Fibroblast of skin of scalp (primary cell): ENCODE results near the gene PHF19. TPM values are rescaled to one million over a fixed set of nuclear protein-coding genes. Genes with fewer than 3 reads are reported as not detected.
A peak's percentile ranks its signal among the peaks of the same experiment; 100 is the strongest.

ENCODE experiments used
- DNase-seq: peaks from one replicate; pipeline ENCODE4 v3.0.0-alpha.2; 2013
- polyA plus RNA-seq, 2 experiments: library from polyadenylated mRNA; unstranded; fragments of 120-200 nt; gene quantifications; one replicate each; pipeline ENCODE4 v1.2.1, GENCODE V29; 2013; ENCODE audit not compliant: insufficient read length in 2 of 2

The PHF19 gene
- 34.8 TPM for polyA plus RNA-seq (2013, experiment 1 of 2; ENCODE audit: insufficient read length)
- polyA plus RNA-seq (2013, experiment 2 of 2; ENCODE audit: insufficient read length): 34.2 TPM

DNA sequence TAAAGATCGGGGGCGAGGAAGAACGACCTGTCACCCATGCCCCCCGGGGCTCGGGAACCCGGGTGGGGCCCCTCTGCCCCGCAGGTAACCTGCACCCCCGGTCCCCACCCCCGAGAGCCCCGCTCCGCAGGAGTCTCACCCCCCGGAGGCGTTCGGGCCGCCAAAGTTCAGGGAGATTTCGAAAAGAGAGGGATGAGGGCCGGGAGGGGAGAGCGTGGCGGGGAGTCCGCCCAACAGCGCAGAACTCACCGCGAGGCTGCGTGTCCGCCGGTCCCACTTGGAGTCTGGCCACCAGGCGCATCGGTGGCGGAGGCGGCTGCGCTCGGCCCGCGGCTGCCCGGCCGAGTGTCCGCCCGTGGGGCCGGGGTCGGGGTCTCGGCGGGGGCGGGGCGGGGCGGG lies at the start of gene PHF19:
PHF19 (minus strand) TSS at position 347 of the 399 bp plus-strand sequence. CDS start 2,447 bp downstream, outside the sequence.
- peak; percentile 35 for DNase-seq

GRCh38 chr9:120926397-120926928 lies 49.5 kb upstream of the PHF19 start, which contains the start of gene TRAF1:
Gene TRAF1 (minus strand): TSS chr9:120926796. CDS start chr9:120926075, 721 bp downstream.
- DNase-seq: no peak

- DNase-seq: peak; percentile 84
Observed at GRCh38 chr9:120925535-120926396, 48.8 kb upstream of the PHF19 start.

- no peak for DNase-seq
Observed at GRCh38 chr9:120924698-120925534, 47.9 kb upstream of the PHF19 start.

DNA sequence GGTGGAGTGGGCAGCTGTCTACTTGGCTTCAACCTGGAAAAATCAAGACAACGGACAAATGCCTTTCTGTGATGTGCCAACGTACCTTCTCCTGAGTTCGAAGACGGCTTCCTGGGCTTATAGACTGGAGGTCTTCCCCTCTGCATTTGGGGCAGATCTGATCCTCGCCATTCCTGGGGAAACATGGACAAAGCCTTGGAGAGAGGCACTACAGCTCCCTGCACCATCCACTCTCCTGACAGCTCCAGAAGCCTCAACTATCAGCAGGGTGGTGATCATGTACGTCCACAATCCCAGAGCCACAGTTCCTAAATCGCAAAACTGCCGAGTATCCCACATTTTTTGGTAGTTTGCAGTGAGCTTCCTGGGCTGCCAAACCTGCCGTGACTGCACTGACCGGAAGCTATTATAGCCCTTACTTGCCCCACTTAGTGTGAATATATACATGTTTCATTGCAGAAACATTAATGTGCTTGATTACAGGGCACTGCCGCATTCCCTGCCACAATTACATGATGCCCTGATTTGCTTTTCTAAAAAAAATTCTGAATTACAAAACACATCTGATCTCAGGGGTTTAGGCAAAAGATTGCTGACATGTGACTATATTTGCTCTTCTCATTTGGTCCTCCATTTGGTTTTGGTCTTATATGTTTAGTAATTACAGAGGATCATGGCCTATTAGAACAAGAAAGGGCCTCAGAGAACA lies 46.8 kb upstream of the PHF19 start:
- no peak for DNase-seq

DNA sequence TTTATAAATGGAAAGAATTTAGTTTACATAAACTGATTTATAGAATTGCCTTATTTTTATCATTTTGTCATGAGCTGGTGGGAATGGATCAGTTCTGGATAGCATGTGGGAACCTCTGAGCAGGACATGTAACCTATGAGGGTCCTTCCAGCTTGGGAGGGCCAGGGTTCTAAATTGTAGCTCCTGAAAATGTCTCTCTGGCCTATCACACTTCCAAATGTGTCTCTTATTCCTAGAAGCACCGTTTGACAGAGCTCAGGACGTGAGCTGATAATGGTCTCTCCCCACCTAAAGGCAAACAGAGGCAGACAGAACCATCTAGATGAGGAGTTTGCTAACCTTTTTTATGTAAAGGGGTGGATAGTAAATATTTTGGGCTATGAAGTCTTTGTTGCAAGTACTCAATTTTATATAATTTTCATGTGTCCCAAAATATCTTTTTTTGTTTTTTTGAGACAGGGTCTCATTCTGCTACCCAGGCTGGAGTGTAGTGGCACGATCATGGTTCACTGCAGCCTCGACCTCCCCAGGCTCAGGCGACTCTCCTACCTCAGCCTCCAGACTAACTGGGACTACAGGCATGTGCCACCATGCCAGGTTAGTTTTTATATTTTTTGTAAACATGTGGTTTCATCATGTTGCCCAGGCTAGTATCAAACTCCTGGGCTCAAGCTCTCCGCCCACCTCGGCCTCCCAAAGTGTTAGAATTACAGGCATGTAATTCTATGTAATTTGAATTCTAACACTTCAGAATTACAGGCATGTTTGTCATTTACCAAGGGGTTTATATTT lies 45.6 kb upstream of the PHF19 start:
- no peak for DNase-seq

DNA sequence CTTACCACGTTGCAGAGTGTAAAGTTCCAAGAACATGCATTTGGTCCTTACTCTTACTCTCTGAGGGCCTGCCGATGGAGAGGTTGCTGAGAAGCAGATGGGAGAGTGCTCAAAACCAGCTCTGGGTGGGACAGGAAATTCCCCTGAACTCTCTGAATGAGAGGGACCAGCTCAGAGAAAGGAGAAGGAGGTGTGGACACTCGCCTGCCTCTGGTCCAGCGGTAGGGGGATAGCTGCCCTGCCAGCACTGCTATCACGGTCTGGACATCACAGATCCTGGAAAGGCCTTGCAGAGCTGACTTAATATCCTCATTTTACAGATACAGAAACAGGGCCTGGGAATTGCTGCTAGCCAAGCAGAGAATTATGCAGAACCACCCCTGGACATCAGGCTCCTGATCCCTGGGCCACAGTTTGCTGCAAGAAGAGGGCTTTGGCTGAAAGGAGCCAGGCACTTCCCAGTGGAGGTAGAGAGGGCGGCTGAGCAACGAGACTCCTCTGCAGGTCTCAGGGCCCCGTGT lies 44.7 kb upstream of the PHF19 start:
- no peak for DNase-seq

DNA sequence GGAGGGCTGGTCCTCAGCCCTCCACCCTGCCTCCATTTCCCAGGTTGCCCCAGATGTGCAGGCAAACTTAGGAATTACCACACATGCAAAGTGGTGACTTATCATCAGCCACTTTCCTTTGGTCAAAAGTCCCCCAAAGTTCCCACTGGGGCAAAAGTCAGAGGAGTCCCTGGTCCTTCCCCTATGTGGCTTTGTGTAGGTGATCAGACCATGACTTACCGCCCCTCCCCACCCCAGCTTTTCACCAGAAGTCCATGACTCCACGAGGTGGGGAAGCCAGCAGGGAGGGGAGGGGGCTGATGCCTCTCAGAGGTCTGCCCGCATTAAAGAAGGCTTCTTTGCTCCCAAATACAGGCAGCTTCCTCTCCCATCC lies 43.8 kb upstream of the PHF19 start:
- no peak for DNase-seq

DNA sequence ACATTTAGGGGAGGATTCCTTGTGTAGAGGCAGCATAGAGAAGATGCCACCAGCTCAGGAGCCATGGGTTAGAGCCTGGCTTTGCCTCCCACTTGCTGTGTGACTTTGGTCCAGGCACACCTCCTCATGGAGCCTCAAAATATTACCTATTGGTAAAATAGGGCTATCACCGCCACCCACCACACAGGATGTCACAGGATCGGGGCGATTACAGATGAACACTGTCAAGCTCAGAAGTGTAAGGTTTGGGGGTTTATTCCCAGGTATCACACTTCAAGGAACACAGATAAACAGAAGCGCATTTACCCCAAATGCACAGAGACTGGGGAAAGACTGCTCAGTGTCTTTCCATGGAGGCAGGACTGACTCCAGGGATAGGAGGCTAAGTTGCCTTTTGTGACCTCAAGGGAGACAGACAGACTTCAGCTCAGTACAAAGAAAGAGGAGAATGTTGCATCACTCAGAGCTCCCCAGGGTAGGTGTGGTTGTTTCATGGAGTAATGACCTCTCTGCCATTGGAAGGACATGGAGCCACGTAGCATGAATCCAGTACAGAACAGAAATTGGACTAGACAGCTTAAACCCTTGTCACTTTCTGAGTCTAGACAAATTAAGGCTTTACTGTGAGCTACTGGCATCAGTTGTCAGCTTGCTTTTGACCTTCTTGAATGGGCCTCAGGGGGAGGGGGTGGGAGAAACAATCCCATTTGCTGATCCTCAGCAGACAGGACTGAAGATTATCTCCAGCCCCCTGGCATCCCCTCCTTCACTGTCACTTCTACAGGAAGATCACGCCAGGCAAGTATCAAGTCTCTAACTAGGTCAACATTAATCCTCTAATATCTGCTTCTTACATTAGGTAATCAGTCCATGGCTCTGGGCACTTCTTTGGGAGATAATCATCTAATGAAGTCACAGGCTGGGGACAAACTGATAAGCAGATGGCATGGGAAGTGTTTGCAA lies 43.1 kb upstream of the PHF19 start:
- no peak for DNase-seq

DNA sequence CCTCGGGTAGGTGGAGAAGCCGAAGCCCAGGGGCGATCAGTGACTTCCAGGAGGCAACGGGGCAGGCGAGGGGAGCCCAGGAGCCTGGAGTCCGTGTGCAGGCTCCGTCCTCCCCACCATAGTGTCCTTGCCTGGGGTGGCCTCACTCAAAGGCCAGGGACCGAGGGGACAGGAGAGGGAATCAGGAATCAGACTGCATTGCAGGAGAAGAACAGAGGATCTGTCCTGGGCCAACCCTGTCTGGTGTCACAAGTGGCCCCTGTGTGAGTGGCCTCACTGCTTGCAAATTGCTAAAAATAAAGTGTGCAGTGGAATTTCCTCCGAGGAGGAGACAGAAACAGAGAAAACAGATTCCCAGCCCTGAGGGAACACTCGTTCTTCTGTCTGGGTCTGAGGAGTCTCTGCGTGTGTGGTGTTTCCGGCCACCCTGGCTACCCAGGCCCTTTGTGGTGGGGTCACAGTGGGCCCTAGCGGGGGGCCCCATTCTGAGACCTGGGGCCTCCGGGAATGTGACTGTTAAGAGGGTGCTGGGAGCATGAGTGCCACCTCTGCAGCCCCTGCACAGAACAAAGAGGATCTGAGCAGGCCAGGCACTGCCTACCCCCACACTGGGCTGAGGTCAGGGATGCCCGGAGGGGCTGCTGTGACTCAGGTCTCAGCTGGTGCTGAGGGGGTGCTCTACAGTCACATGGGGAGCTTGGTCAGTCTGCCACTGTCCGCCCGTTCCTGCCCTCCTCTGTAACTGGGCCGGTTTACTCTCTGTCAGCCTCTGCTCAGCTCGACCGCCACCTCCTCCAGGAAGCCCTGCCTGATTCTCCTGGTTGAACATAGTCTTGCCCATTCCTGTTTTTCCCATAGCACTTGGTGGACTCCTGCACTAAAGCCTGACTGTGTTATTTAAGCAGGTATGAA lies 42.2 kb upstream of the PHF19 start:
- peak; percentile 27 for DNase-seq

GRCh38 chr9:120917929-120918762 lies 41.2 kb upstream of the PHF19 start:
- no peak for DNase-seq

GRCh38 chr9:120916991-120917880 lies 40.2 kb upstream of the PHF19 start:
- DNase-seq: no peak

DNA sequence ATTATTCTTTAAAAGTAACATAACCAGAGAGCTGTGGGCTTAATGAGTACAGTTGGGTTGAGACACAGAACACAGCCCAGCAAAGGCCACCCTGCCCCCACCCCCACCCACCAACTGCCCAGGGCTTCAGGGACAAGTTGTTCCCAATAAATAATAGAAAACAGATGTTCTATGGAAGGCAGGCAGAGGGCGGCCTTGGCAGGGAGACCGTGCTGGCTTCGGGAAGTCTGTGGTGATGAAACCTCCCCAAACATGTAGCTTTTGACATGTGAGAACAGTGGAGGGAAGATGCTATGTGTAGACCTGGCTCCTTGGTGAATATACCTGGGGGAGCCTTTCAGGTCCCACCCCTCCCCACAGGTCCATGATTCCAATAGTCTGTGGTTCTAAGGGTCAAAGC lies 39.6 kb upstream of the PHF19 start:
- DNase-seq: peak; percentile 71

DNA sequence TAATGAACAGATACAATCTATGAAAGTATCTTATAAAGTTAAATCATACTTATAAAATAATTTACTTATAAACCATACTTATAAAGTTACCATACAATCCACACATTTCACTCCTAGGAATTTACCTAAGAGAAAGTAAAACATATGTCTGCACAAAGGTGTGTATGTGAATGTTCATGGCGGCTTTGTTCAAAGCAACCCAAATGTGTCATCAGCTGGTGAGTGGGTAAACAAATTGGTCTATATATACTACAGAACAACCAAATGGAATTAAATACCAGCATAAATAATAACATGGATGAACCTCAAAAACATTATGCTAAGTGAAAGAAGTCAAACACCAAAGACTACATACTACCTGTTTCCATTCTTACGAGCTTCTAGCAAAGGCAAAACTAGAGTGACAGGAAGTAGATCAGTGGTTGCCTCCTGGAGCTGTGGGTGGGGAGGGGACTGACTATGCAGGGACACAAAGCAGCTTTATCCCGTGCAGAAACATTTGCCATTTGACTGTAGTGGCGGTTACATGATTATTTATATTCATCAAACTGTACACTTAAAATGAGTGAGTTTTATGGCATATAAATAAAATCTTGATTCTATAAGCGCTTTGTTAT lies 39.0 kb upstream of the PHF19 start:
- no peak for DNase-seq

- DNase-seq: no peak
Observed at GRCh38 chr9:120914953-120915352, 38.0 kb upstream of the PHF19 start.

GRCh38 chr9:120914396-120914795 lies 37.4 kb upstream of the PHF19 start:
- no peak for DNase-seq
